Stimulated activated CD4-positive, alpha-beta T cell treated with anti-CD3 and anti-CD28 coated beads, Interleukin-4, amount 100 ng/mL, for 4 hours (primary cell): Measurements from ENCODE around the gene CD14.
A peak's percentile ranks its signal among the peaks of the same experiment; 100 is the strongest.
"Not testable (repeated sequence)": the region's sequence is repeated elsewhere in the genome, so short reads cannot be mapped to it uniquely, and the experiment has no call there.

Source experiments
- DNase-seq, 2 experiments: peaks; one replicate each; pipeline ENCODE4 v3.0.0-alpha.2; 2020

Gene CD14

GRCh38 chr5:140634103-140634502, 1.1 kb upstream of the CD14 start:
- no peak for DNase-seq

- no peak for DNase-seq
Measured at GRCh38 chr5:140633501-140633900, 526 bp upstream of the CD14 start.

DNA sequence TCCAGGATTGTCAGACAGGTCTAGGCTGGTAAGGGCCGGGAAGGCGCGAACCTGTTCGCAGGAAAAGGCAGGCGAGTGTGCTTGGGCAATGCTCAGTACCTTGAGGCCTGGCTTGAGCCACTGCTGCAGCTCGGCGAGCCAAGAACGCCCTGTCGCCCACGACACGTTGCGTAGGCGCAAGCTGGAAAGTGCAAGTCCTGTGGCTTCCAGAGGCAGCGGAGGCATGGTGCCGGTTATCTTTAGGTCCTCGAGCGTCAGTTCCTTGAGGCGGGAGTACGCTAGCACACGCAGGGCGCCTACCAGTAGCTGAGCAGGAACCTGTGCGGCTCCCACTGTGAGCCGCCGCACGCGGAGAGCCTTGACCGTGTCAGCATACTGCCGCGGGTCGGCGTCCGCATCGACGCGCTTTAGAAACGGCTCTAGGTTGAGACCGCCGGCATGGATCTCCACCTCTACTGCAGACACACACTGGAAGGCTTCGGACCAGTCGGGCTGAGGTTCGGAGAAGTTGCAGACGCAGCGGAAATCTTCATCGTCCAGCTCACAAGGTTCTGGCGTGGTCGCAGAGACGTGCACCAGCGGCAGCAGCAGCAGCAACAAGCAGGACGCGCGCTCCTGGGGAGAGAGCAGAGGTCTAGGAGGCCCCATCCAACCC, 482 bp downstream of the CD14 start:
- DNase-seq, result peak; percentile 45 to 56

DNA sequence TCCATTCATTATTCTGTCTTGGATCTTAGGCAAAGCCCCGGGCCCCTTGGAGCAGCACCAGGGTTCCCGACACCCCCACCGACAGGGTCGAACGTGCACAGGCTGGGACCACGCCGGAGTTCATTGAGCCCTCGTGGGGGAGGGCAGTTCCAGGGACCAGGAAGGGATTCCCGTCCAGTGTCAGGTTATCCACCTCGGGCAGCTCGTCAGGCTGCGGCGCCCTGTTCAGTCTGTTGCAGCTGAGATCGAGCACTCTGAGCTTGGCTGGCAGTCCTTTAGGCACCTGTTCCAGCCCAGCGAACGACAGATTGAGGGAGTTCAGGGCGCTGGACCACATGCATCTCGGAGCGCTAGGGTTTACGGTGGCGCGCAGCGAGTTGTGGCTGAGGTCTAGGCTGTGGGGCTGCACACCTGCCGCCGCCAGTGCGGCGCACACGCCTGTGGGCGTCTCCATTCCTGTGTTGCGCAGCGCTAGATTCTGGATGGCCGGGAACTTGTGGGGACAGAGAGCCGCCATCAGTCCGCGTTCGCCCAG, 1.1 kb downstream of the CD14 start:
- peak; percentile 22 to 24 for DNase-seq

GRCh38 chr5:140631036-140631417, 1.9 kb downstream of the CD14 start:
- DNase-seq, result no peak

DNA sequence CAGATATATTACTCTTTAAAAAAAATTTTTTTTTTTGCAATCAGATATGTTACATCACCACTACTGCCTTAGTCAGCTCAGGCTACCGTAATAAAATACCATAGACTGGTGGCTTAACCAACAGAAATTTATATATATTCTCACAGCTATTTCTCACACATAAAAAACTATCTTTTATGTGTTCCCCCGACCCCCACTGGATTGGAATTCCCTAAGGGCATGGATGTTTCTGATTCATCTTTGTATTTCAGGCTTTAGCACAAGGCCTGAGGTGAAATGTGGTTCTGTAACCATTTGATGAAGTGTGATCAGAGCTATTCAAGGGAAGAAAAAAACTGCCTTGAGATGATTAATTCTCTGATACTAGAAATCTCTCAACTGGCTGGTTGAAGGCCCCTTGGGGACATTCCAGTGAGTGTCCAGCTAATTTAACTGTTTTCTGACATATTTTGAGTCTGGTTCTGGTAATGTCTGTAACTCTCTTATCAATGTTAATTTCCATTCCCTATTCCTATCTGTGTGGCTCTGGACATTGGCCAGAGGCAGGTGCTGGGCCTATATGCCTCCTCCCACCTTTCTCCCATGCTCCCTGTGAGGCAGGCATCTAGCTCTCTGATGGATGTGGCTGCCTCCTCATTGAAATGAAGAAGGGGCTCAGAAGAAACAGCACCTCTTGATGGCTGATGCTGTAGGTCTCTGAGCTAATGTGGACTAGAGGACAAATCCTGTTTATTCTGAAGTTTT, 2.5 kb downstream of the CD14 start:
- no peak for DNase-seq

GRCh38 chr5:140628711-140629110, 4.3 kb downstream of the CD14 start:
- no peak for DNase-seq

GRCh38 chr5:140627972-140628371, 5.0 kb downstream of the CD14 start:
- DNase-seq, result no peak

GRCh38 chr5:140624886-140625285, 8.1 kb downstream of the CD14 start:
- DNase-seq, result not testable (repeated sequence)

GRCh38 chr5:140623061-140623460, 9.9 kb downstream of the CD14 start:
- DNase-seq, result not testable (repeated sequence)

DNA sequence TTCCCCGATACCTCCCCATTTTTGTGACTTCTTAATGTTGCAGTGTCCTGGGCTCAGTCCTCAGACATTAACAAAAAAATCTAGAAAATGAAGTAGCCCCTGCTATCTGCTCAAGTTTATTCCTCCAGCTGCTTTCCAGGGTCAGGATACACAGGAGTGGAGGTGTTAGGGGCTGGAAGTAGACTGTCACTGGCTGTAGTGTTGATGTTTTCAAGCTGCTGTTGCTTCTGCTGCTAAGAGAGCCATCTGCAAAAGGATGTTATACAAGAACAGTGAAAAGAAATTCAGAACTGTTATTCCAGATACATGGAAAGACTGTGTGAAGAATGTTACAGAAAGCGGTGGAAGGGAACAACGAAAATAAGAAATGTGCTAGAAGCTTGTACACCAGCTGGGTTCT, 10.7 kb downstream of the CD14 start:
- no peak for DNase-seq

DNA sequence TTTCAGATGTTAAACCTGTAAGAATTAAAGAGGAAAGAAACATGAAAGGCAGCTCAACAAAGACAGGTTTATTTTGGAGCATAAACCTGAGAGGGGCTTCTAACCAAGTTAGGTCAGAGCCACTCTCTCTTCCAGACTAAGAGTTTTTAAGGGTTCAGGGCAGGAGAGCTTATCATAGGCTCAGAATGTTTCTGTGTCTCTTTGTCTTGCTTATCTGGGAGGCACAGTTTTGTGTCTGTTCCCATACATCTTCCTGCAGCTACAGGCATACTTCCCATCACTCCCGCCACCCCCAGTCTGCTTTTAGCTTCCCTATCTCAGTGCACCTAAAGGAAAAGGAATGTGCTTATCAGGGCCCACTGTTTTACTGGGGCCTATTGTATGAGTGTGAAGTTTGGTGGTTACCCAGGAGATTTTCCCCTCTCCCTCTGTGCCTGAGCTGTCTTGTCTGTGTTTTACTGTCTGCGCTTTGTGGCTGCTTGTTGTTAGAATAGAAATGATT, 21.9 kb downstream of the CD14 start:
- DNase-seq, result no peak

DNA sequence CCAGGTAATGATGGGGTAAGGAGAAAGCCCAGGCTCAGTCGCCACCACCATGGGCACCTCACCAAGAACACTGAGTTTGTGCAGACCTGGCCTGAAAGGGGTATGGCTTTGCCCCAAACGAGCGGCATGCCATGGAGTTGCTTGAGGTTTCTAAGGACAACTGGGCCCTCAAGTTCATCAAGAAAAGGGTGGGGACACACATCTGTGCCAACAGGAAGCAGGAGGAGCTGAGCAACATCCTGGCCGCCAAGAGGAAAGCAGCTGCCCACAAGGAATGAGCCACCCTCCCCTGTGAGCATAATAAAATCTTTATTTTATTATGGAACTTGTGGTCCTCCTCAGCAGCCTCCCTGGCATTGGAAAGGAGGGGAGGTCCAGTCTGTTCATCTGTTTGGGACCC, 23.8 kb downstream of the CD14 start:
- no peak for DNase-seq

DNA sequence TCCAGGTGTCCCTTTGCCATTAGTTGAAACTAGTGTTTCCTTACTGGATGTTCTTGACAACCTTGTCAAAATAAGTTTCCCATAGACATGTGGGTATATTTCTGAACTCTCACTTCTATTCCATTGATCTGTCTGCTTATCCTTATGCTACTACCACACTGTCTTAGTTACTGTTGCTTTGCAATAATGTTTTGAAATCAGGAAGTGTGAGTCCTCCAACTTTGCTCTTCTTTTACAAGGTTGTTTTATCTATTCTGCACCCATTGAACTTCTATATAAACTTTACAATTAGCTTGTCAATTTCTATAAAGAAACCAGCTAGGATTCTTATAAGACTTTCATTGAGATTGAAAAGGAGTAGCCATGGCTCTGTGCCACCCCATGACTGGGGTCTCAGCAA, 24.3 kb downstream of the CD14 start:
- DNase-seq, result no peak

- DNase-seq, result no peak
Measured at GRCh38 chr5:140607031-140607430, 25.9 kb downstream of the CD14 start.

- DNase-seq, result no peak
Measured at GRCh38 chr5:140605879-140606278, 27.1 kb downstream of the CD14 start.

DNA sequence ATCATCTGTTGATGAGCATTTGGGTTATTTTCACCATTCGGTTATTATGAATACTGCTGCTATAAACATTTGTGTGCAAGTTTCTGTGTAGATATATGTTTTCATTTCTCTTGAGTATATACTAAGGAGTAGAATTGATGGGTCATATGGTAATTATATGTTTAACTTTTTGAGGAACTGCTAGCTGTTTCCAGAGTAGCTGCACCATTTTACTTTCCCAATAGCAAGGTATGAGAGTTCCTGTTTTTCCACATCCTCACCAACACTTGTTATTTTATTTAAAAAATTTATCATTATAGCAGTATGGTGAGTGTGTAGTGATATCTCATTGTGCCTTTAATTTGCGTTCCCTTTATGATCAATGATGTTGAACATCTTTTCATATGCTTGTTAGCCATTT, 29.2 kb downstream of the CD14 start:
- DNase-seq, result no peak

GRCh38 chr5:140603446-140603698, 29.6 kb downstream of the CD14 start:
- DNase-seq, result not testable (repeated sequence)

DNA sequence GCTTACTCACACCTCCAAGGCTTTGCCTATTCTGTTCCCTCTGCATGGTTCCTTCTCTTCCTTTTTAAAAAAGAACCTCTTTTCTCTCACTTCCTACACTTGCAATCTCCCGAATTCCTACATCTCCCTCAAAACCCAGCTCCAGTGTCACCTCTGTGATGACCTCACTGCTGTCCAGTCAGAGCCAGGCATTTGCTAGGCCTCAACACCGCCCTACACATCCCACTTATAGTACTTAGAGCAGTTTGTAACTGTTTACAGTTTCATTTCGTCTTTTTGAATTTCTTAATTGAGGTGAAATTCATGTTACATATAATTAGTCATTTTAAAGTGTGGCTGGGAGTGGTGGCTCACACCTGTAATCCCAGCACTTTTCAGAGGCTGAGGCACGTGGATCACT, 30.8 kb downstream of the CD14 start:
- DNase-seq, result no peak

GRCh38 chr5:140600096-140600495, 32.9 kb downstream of the CD14 start:
- DNase-seq, result no peak

GRCh38 chr5:140598836-140599235, 34.1 kb downstream of the CD14 start:
- DNase-seq, result no peak

GRCh38 chr5:140596321-140596741, 36.6 kb downstream of the CD14 start:
- DNase-seq, result no peak

DNA sequence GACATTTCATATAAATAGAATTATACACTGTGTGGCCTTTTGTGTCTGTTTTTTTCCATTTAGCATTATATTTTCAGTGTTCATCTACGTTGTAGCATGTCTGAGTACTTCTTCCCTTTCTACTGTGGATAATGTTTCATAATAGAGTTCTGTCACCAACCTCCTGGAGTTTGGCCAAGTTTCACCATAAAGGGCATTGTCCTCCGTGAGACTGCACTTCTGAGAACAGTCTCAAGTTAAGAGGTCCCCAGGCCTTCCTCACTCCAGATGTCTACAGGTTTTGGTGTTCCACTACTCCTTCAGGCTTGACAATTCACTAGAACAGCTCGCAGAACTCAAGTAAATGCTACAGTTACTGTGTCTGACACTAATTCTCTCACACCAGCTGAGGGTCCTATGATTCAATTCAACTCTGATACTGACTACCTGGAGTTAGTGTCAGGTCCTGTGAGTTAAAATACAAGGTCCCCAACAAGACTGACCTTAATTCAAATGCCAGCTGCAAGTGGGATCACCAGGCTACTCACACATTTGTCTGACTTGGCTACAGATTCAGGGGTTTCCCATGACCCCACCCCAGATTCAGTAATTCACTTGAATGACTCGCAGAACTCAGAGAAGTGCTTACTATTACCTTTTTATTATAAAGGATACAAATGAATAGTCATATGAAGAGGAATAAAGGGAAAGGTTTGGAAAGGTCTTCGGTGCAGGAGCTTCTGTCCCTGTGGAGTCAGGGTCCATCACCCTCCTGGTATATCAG, 37.3 kb downstream of the CD14 start:
- DNase-seq, result no peak

GRCh38 chr5:140594169-140594568, 38.8 kb downstream of the CD14 start:
- DNase-seq, result no peak
